ENCODE results near the gene PTPN23.

DNA sequence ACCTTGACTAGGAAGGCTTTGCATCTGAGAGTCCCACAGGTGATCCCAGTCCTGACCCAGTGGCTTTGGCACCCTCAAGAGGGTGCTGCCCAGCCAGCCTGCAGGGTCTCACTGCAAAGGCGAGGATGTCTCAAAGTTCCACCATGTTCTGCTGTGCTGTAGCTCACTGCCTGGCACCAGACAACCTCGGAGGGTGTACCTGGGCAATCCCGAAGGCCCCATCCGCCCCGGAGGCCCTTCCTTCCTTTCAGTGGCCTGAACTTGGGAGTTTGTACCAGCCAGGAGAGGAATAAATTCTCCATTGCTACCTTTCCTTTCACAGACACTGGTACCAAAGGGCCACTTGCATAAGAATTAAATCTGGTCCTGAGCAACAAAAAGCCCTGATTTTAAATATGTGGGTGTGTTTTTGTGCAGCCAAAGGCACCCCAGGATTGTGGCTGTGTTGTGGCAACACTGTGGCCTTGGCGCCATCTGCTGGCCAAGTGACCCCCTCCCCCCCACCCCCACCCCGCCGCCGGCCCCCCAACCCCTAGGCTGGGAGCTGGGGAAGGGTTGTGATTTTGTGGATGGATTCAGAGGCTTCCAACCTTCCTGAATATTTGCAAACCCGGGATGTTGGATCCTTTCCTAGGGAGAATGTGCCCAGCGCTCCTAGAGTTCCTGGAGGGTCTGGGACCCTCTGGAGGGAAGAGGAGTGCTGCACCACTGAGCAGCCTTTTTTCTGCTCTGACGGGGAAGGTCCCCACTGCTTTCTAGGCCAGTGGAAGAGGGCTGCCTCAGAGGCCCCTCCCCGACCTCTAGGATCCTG lies 9.7 kb upstream of the PTPN23 start:
- TF ChIP-seq, protein P1, sequence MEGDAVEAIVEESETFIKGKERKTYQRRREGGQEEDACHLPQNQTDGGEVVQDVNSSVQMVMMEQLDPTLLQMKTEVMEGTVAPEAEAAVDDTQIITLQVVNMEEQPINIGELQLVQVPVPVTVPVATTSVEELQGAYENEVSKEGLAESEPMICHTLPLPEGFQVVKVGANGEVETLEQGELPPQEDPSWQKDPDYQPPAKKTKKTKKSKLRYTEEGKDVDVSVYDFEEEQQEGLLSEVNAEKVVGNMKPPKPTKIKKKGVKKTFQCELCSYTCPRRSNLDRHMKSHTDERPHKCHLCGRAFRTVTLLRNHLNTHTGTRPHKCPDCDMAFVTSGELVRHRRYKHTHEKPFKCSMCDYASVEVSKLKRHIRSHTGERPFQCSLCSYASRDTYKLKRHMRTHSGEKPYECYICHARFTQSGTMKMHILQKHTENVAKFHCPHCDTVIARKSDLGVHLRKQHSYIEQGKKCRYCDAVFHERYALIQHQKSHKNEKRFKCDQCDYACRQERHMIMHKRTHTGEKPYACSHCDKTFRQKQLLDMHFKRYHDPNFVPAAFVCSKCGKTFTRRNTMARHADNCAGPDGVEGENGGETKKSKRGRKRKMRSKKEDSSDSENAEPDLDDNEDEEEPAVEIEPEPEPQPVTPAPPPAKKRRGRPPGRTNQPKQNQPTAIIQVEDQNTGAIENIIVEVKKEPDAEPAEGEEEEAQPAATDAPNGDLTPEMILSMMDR (IDR thresholded peaks at IDR 0.05) = peak in 1 of 3 experiments; percentile 26
- no peak for TF ChIP-seq POLR2A (IDR thresholded peaks at IDR 0.05)

All from vagina (tissue), 2 donors.